K562 (cell line): Measurements from ENCODE around the gene PMPCA. TPM values are rescaled to one million over a fixed set of nuclear protein-coding genes. Genes with fewer than 3 reads are reported as not detected.

Source experiments
- ATAC-seq: fragments of 200-7000 bp; cut with Tn5 transposase; 3 replicates; pipeline ENCODE4 v1.9.1; 2020; ENCODE audit warnings: moderate library complexity
- BruUV-seq: library from RNA; stranded (reverse); fragments of 400-500 nt; replicated peaks from 2 replicates; lab custom pipeline; 2021; lab: Mats Ljungman, UMichigan
- CTCF ChIA-PET: fragments of 300-600 bp; formaldehyde crosslinking; extraction: SDS; loops from one replicate; lab custom pipeline; 2021; ENCODE audit warnings: low intra/inter-chr PET ratio; lab: Yijun Ruan, JAX
- POLR2A ChIA-PET: fragments of 300-600, 350-650 bp; sonication (Branson Sonifier 250); formaldehyde crosslinking; extraction: SDS; loops from one replicate; lab custom pipeline; 2021; ENCODE audit warnings: antibody characterized with exemption, inconsistent platforms; lab: Yijun Ruan, JAX
- DNase-seq, 4 experiments: peaks; one replicate each; pipeline versions ENCODE4 v3.0.0 to v3.0.0-alpha.2; 2011 to 2018; ENCODE audit warnings: low spot score in 3 of 4, mixed read lengths in 3 of 4; ENCODE audit errors: extremely low read depth in 1 of 4
- FAIRE-seq: peaks from 2 replicates; lab custom pipeline; 2011; peaks lifted over from hg19 to GRCh38; lab: Jason Lieb, UNC
- H2AFZ ChIP-seq: 2 replicates; pipeline ENCODE4 v1.6.0; 2011; ENCODE audit warnings: low read depth, low read length, control low read depth, inconsistent platforms
- H3K27ac ChIP-seq: fragments of 200-600 bp; 3 replicates; pipeline ENCODE4 v1.8.0; 2011; ENCODE audit warnings: low read depth, mild to moderate bottlenecking, control low read depth, inconsistent platforms, low read length, moderate library complexity, mixed read lengths; ENCODE audit errors: extremely low read depth
- H3K27me3 ChIP-seq, 2 experiments: fragments of 300-600 bp in 1 of 2; 2 replicates in 1 of 2; 3 replicates in 1 of 2; pipeline versions ENCODE4 v1.6.0 to v1.8.0; 2011; ENCODE audit warnings: inconsistent platforms in 2 of 2, low read length in 2 of 2, mild to moderate bottlenecking in 1 of 2, mixed read lengths in 1 of 2, moderate library complexity in 1 of 2; ENCODE audit not compliant: control insufficient read depth in 2 of 2, insufficient read depth in 2 of 2
- H3K36me3 ChIP-seq: fragments of 300-600 bp; 3 replicates; pipeline ENCODE4 v1.8.0; 2011; ENCODE audit warnings: mild to moderate bottlenecking, low read length, inconsistent platforms; ENCODE audit not compliant: control insufficient read depth, insufficient read depth
- H3K4me1 ChIP-seq, 2 experiments: fragments of 200-600 bp in 1 of 2; replicated peaks in 1 of 2; 2 replicates in 1 of 2; 3 replicates in 1 of 2; pipeline versions ENCODE4 v1.5.1 to v1.8.0; 2011; ENCODE audit warnings: inconsistent platforms in 2 of 2, low read length in 2 of 2, mild to moderate bottlenecking in 1 of 2, mixed read lengths in 1 of 2, moderate library complexity in 1 of 2; ENCODE audit not compliant: control insufficient read depth in 2 of 2, insufficient read depth in 2 of 2
- H3K4me2 ChIP-seq: 2 replicates; pipeline ENCODE4 v1.6.1; 2011; ENCODE audit warnings: low read length, control low read depth, inconsistent platforms, mixed read lengths; ENCODE audit not compliant: insufficient read depth
- H3K4me3 ChIP-seq: fragments of 200-600 bp; sonication (generic), shearing (Covaris generic); 2 replicates; pipeline ENCODE4 v1.5.1; 2016; ENCODE audit warnings: control low read depth, inconsistent platforms
- H3K79me2 ChIP-seq: fragments of 200-600 bp; 3 replicates; pipeline ENCODE4 v1.8.0; 2011; ENCODE audit warnings: low read length, inconsistent platforms; ENCODE audit not compliant: control insufficient read depth, insufficient read depth
- H3K9ac ChIP-seq, 2 experiments: 2 replicates each; pipeline versions ENCODE4 v1.6.0 to v1.6.1; 2011; ENCODE audit warnings: low read depth in 2 of 2, low read length in 2 of 2, control low read depth in 1 of 2, inconsistent platforms in 1 of 2, mild to moderate bottlenecking in 1 of 2, mixed read lengths in 1 of 2; ENCODE audit not compliant: insufficient read depth in 1 of 2
- H3K9me1 ChIP-seq: one replicate; pipeline ENCODE4 v1.6.0; 2011; ENCODE audit warnings: inconsistent platforms, mild to moderate bottlenecking, low read length, moderate library complexity; ENCODE audit not compliant: control insufficient read depth, insufficient read depth
- H3K9me3 ChIP-seq: replicated peaks from 2 replicates; pipeline ENCODE4 v1.5.1; 2011; ENCODE audit warnings: low read depth, low read length, inconsistent platforms; ENCODE audit not compliant: control insufficient read depth, insufficient read depth
- H4K20me1 ChIP-seq: replicated peaks from 2 replicates; pipeline ENCODE4 v1.6.1; 2011; ENCODE audit warnings: low read length, inconsistent platforms, mixed read lengths; ENCODE audit not compliant: control insufficient read depth, insufficient read depth
- ETV5 ChIP-seq: sonication (generic); formaldehyde crosslinking; IDR thresholded peaks from 2 replicates; pipeline ENCODE4 v1.4.0; 2020; ENCODE audit warnings: low read depth, mild to moderate bottlenecking, missing genetic modification reagents
- WGBS: fragments of 100-300 bp; shearing (Covaris generic); methylation state at CpG from one replicate; pipeline ENCODE4 v1.1.6; 2016; ENCODE audit warnings: low coverage, mixed read lengths; ENCODE audit not compliant: insufficient coverage; ENCODE audit errors: missing lambda C conversion rate; 5-methylcytosine and 5-hydroxymethylcytosine counted together
- in situ Hi-C: fragments of 300-500 bp; cut with MboI; formaldehyde crosslinking; loops from 4 replicates; pipeline ENCODE4 v1.15.0; 2018; ENCODE audit warnings: inconsistent platforms, mixed read lengths
- intact Hi-C: fragments of 100-400 bp; cut with micrococcal nuclease; formaldehyde crosslinking; loops from 2 replicates; pipeline ENCODE4 v1.14.2; 2022
- polyA plus RNA-seq, 8 experiments: library from polyadenylated mRNA; depleted of rRNA in 4 of 8; stranded (reverse) in 5 of 8; unstranded in 3 of 8; fragments of >200 nt; fragmentation: Nextera tagmentation in 2 of 8; fragmentation: Illumina TruSeq in 1 of 8; extraction: Ambion mirVana in 2 of 8; extraction: Trizol in 1 of 8; gene quantifications; 2 replicates each; pipeline versions ENCODE4 v1.2.1 to v1.2.3, GENCODE V29; 2011 to 2014; ENCODE audit warnings: inconsistent platforms in 1 of 8, missing spikeins in 1 of 8
- total RNA-seq, 7 experiments: library from RNA; depleted of rRNA in 6 of 7; stranded (reverse); fragments of >200 nt in 6 of 7; fragmentation: Illumina TruSeq in 2 of 7; extraction: Trizol in 2 of 7; gene quantifications; 2 replicates each; pipeline versions ENCODE4 v1.2.1 to v1.2.3, GENCODE V29; 2011 to 2021; ENCODE audit warnings: low replicate concordance in 1 of 7
- TF ChIP-seq, protein P1 (sequence below), 2 experiments: fragments of 450-650 bp in 1 of 2; sonication (generic) in 1 of 2; formaldehyde crosslinking in 1 of 2; IDR thresholded peaks in 1 of 2; conservative IDR thresholded peaks in 1 of 2; 2 replicates each; pipeline versions ENCODE4 v1.6.1 to v1.8.1; 2016 to 2023; ENCODE audit warnings: mild to moderate bottlenecking in 2 of 2, moderate library complexity in 2 of 2, inconsistent platforms in 1 of 2, missing genetic modification reagents in 1 of 2
- TF ChIP-seq, protein P2 (sequence below): sonication (generic); formaldehyde crosslinking; IDR thresholded peaks from 2 replicates; pipeline ENCODE4 v1.8.1; 2023; ENCODE audit warnings: mild to moderate bottlenecking, missing genetic modification reagents

Gene PMPCA
- total and polyA plus RNA-seq, 9 of the 15 experiments (the other 6 are each of a cell fraction or from before 2014, with no cell fraction given): 23.9 to 143 (median 86.6) TPM

DNA sequence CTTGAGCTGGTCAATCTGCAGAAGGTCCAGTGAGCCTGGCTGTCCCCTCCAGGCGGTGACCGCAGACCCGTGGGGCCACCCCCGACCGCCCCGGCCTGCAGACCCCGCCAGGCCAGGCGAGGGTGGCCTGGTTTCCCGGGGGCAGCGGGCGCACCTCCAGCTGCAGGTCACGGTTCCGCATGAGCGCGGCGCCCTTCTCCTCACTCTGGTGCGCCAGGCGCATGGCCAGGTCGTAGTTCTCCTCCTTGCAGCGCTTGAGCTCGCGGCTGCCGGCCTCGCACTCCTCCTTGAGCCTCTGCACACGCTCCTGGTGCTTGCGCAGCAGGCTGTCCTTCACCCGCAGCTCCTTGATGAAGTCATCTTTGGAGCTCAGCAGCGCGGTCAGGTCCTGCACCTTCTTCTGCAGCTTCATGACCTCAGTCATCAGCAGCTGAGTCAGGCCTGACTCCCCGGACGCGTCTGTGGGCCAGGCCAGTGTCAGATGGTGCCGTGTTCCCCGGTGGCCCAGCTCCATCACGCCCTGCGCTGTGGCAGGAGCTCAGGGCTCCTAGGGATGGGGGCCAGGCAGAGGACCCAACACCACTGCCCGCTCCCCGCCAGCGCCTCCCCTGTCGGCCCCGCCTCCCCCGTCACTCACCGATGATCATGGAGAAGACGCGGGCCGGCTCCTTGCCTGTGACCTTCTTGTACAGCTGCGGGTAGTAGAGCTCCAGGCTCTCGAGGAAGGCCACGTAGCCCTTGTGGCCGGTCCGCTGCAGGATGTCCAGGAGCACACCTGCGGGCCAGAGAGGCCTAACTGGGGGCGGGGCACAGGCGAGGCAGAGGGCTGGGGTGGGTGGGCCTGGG, 39.5 kb upstream of the PMPCA start:
- FAIRE-seq: no peak
- H3K9me3 ChIP-seq: no peaks in the 10 kb centered on the region
- 92% methylated on average over 37 of the region's 54 CpGs for WGBS
- POLR2A ChIA-PET: interaction anchor here (0.6 to 1.9 kb wide), 4 partner anchors 8 to 296 kb away, joined by 3 to 12 read pairs (median 4); partner anchors contain the start of gene DNLZ
- H3K9me1 ChIP-seq: no peaks in the 10 kb centered on the region
- H3K4me1 ChIP-seq: peaks cover 9 to 87% of the 10 kb centered on the region in 2 experiments; a peak in 4 of 5 replicates
- no peak overlapping the region for H3K4me3 ChIP-seq
- H3K27me3 ChIP-seq: no peaks in the 10 kb centered on the region
- TF ChIP-seq, protein P1, sequence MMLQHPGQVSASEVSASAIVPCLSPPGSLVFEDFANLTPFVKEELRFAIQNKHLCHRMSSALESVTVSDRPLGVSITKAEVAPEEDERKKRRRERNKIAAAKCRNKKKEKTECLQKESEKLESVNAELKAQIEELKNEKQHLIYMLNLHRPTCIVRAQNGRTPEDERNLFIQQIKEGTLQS (IDR thresholded peaks at IDR 0.05): 0 out of 2 replicates have a peak, but pooled peaks have one; percentile 7
- TF ChIP-seq, protein P1 (CRISPR knock-in tag; conservative IDR thresholded peaks at IDR 0.05): no peak
- TF ChIP-seq ETV5 (CRISPR knock-in tag): no peak
- TF ChIP-seq, protein P2, sequence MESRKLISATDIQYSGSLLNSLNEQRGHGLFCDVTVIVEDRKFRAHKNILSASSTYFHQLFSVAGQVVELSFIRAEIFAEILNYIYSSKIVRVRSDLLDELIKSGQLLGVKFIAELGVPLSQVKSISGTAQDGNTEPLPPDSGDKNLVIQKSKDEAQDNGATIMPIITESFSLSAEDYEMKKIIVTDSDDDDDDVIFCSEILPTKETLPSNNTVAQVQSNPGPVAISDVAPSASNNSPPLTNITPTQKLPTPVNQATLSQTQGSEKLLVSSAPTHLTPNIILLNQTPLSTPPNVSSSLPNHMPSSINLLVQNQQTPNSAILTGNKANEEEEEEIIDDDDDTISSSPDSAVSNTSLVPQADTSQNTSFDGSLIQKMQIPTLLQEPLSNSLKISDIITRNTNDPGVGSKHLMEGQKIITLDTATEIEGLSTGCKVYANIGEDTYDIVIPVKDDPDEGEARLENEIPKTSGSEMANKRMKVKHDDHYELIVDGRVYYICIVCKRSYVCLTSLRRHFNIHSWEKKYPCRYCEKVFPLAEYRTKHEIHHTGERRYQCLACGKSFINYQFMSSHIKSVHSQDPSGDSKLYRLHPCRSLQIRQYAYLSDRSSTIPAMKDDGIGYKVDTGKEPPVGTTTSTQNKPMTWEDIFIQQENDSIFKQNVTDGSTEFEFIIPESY: peak; percentile 90
- TF ChIP-seq, all 486 proteins: peak for 2
- CTCF ChIA-PET: no interaction called here
- Histone ChIP-seq H3K27ac (no peak overlapping the region), H3K36me3 (peaks cover 73% of the 10 kb centered on the region; the same call in 2 of the 3 replicates), H3K4me2 (no peak overlapping the region), H4K20me1 (no peaks in the 10 kb centered on the region), H3K9ac (peak overlapping the region in 1 of 2 experiments; percentile 7; a peak in 1 of 4 replicates), H2AFZ (no peak overlapping the region), H3K79me2 (peaks cover 24% of the 10 kb centered on the region)
- DNase-seq (no peak), ATAC-seq (no peak)
- in situ Hi-C loops: no loop called here
- intact Hi-C loops: no loop called here
- no TSS peak for BruUV-seq
